HepG2 (cell line): ENCODE measurements around the gene CCSER1. TPM values are rescaled to one million over a fixed set of nuclear protein-coding genes. Genes with fewer than 3 reads are reported as not detected.

Experiments
- ATAC-seq: fragments of 200-7000 bp; cut with Tn5 transposase; 3 replicates; pipeline ENCODE4 v1.9.1; 2020; ENCODE audit warnings: mild to moderate bottlenecking, moderate library complexity
- BruUV-seq: library from RNA; stranded (reverse); fragments of 400-500 nt; replicated peaks from 2 replicates; lab custom pipeline; 2021; lab: Mats Ljungman, UMichigan
- CTCF ChIA-PET: fragments of 300-600 bp; formaldehyde crosslinking; extraction: SDS; loops from one replicate; lab custom pipeline; 2021; ENCODE audit warnings: low total read pairs, inconsistent platforms, low intra/inter-chr PET ratio; lab: Yijun Ruan, JAX
- POLR2A ChIA-PET: fragments of 350-600 bp; sonication (Branson Sonifier 250); formaldehyde crosslinking; loops from one replicate; lab custom pipeline; 2020; ENCODE audit warnings: antibody characterized with exemption, inconsistent platforms; lab: Yijun Ruan, JAX
- DNase-seq: peaks from one replicate; pipeline ENCODE4 v3.0.0-alpha.2; 2015; ENCODE audit warnings: low spot score
- FAIRE-seq: peaks from 3 replicates; lab custom pipeline; 2011; peaks lifted over from hg19 to GRCh38; lab: Jason Lieb, UNC
- H2AFZ ChIP-seq: one replicate; pipeline ENCODE4 v1.6.1; 2011; ENCODE audit warnings: low read length, inconsistent platforms
- H3K27ac ChIP-seq: fragments of 300-600 bp; 3 replicates; pipeline ENCODE4 v1.8.0; 2011; ENCODE audit warnings: mixed run types, mild to moderate bottlenecking, mixed read lengths, low read length, inconsistent platforms; ENCODE audit not compliant: insufficient read depth; ENCODE audit errors: extremely low read length
- H3K27me3 ChIP-seq, 2 experiments: fragments of 200-600 bp in 1 of 2; 2 replicates in 1 of 2; 3 replicates in 1 of 2; pipeline versions ENCODE4 v1.6.0 to v1.8.0; 2011; ENCODE audit warnings: low read length in 2 of 2, mild to moderate bottlenecking in 2 of 2, moderate library complexity in 2 of 2, inconsistent platforms in 1 of 2; ENCODE audit not compliant: insufficient read depth in 2 of 2, control insufficient read depth in 1 of 2
- H3K36me3 ChIP-seq, 2 experiments: fragments of 200-600 bp in 1 of 2; replicated peaks in 1 of 2; 2 replicates in 1 of 2; 3 replicates in 1 of 2; pipeline versions ENCODE4 v1.5.1 to v1.8.0; 2011; ENCODE audit warnings: low read length in 2 of 2, inconsistent platforms in 1 of 2; ENCODE audit not compliant: insufficient read depth in 2 of 2, control insufficient read depth in 1 of 2
- H3K4me1 ChIP-seq: 2 replicates; pipeline ENCODE4 v1.5.1; 2012; ENCODE audit warnings: low read length, inconsistent platforms; ENCODE audit not compliant: insufficient read depth
- H3K4me2 ChIP-seq: 2 replicates; pipeline ENCODE4 v1.6.0; 2011; ENCODE audit warnings: low read depth, low read length, inconsistent platforms
- H3K4me3 ChIP-seq, 3 experiments: fragments of 200-600 bp in 1 of 3; sonication (generic), shearing (Covaris generic) in 1 of 3; replicated peaks in 1 of 3; 2 replicates each; pipeline ENCODE4 v1.5.1; 2011 to 2016; ENCODE audit warnings: low read length in 3 of 3, inconsistent platforms in 2 of 3, low read depth in 2 of 3, mild to moderate bottlenecking in 2 of 3, control low read depth in 1 of 3, mixed read lengths in 1 of 3; ENCODE audit not compliant: insufficient read depth in 1 of 3
- H3K79me2 ChIP-seq: one replicate; pipeline ENCODE4 v1.6.1; 2011; ENCODE audit warnings: low read length, inconsistent platforms; ENCODE audit not compliant: insufficient read depth
- H3K9ac ChIP-seq: 2 replicates; pipeline ENCODE4 v1.6.0; 2011; ENCODE audit warnings: mild to moderate bottlenecking, low read depth, low read length, inconsistent platforms; ENCODE audit not compliant: insufficient read depth
- H3K9me3 ChIP-seq: 2 replicates; pipeline ENCODE4 v1.5.1; 2012; ENCODE audit warnings: mild to moderate bottlenecking, low read length
- H4K20me1 ChIP-seq: 2 replicates; pipeline ENCODE4 v1.6.0; 2011; ENCODE audit warnings: inconsistent platforms, mild to moderate bottlenecking, low read length, moderate library complexity; ENCODE audit not compliant: insufficient read depth
- BRD4 ChIP-seq: sonication (generic); formaldehyde crosslinking; IDR thresholded peaks from 2 replicates; pipeline ENCODE4 v1.4.0; 2020; ENCODE audit warnings: missing genetic modification reagents
- CAMTA2 ChIP-seq: sonication (generic); formaldehyde crosslinking; IDR thresholded peaks from 2 replicates; pipeline ENCODE4 v1.4.0; 2020; ENCODE audit warnings: mild to moderate bottlenecking, missing genetic modification reagents, borderline replicate concordance
- CERS6 ChIP-seq: sonication (generic); formaldehyde crosslinking; IDR thresholded peaks from 2 replicates; pipeline ENCODE4 v1.5.0; 2020; ENCODE audit warnings: missing genetic modification reagents
- FUBP1 ChIP-seq: sonication (generic); formaldehyde crosslinking; IDR thresholded peaks from 2 replicates; pipeline ENCODE4 v1.5.1; 2020; ENCODE audit warnings: missing genetic modification reagents, mild to moderate bottlenecking, borderline replicate concordance
- GATAD1 ChIP-seq: IDR thresholded peaks from 2 replicates; pipeline ENCODE4 v1.6.1; 2016; ENCODE audit warnings: missing genetic modification reagents, missing compliant biosample characterization
- HDAC6 ChIP-seq: fragments of 200-600 bp; sonication (generic); IDR thresholded peaks from 2 replicates; pipeline ENCODE4 v1.7.0; 2017; ENCODE audit warnings: mild to moderate bottlenecking, antibody characterized with exemption, low read length, low read depth
- MXD3 ChIP-seq: IDR thresholded peaks from 2 replicates; pipeline ENCODE4 v1.6.1; 2016; ENCODE audit warnings: mild to moderate bottlenecking, missing biosample characterization, missing genetic modification reagents
- MXI1 ChIP-seq: IDR thresholded peaks from 3 replicates; pipeline ENCODE4 v1.6.1; 2012; ENCODE audit warnings: low read depth, low read length, inconsistent platforms, borderline replicate concordance
- NFIC ChIP-seq: IDR thresholded peaks from 2 replicates; pipeline ENCODE4 v1.6.1; 2012; ENCODE audit warnings: mild to moderate bottlenecking, low read length, inconsistent platforms
- RAD21 ChIP-seq: fragments of 450-650 bp; formaldehyde crosslinking; IDR thresholded peaks from 2 replicates; pipeline ENCODE4 v1.5.0; 2020; ENCODE audit warnings: mild to moderate bottlenecking
- RCOR2 ChIP-seq: IDR thresholded peaks from 2 replicates; pipeline ENCODE4 v1.6.1; 2016; ENCODE audit warnings: missing biosample characterization, missing genetic modification reagents
- RNF2 ChIP-seq: fragments of 450-650 bp; conservative IDR thresholded peaks from 2 replicates; pipeline ENCODE4 v1.6.1; 2016; ENCODE audit warnings: low read depth
- ZNF10 ChIP-seq: sonication (generic); formaldehyde crosslinking; IDR thresholded peaks from 2 replicates; pipeline ENCODE4 v1.4.0; 2020; ENCODE audit warnings: mild to moderate bottlenecking, low read depth, missing genetic modification reagents, borderline replicate concordance
- ZNF24 ChIP-seq: fragments of 450-650 bp; IDR thresholded peaks from 2 replicates; pipeline ENCODE4 v1.6.1; 2017; ENCODE audit warnings: antibody characterized with exemption, mild to moderate bottlenecking
- ZNF256 ChIP-seq: sonication (generic); formaldehyde crosslinking; conservative IDR thresholded peaks from 2 replicates; pipeline ENCODE4 v1.4.0; 2020; ENCODE audit warnings: missing genetic modification reagents
- ZNF280D ChIP-seq: sonication (generic); formaldehyde crosslinking; IDR thresholded peaks from 2 replicates; pipeline ENCODE4 v1.5.1; 2020; ENCODE audit warnings: mild to moderate bottlenecking, missing genetic modification reagents
- ZNF576 ChIP-seq: sonication (generic); formaldehyde crosslinking; IDR thresholded peaks from 2 replicates; pipeline ENCODE4 v1.4.0; 2020; ENCODE audit warnings: mild to moderate bottlenecking, missing genetic modification reagents
- ZNF737 ChIP-seq: sonication (generic); formaldehyde crosslinking; IDR thresholded peaks from 2 replicates; pipeline ENCODE4 v1.5.0; 2020; ENCODE audit warnings: missing genetic modification reagents, mild to moderate bottlenecking, borderline replicate concordance
- ZSCAN20 ChIP-seq: sonication (generic); formaldehyde crosslinking; IDR thresholded peaks from 2 replicates; pipeline ENCODE4 v1.4.0; 2020; ENCODE audit warnings: missing genetic modification reagents, mild to moderate bottlenecking, borderline replicate concordance
- WGBS: methylation state at CpG from one replicate; pipeline ENCODE4 v1.1.6; 2017; ENCODE audit warnings: low lambda C conversion rate; 5-methylcytosine and 5-hydroxymethylcytosine counted together
- in situ Hi-C: cut with HindIII; loops from 2 replicates; pipeline ENCODE4 v1.10.0; 2017; ENCODE audit warnings: low pct_unique_long_range_greater_than_20kb; ENCODE audit not compliant: extremely low pct_ligation_motif_present
- intact Hi-C: fragments of 100-400 bp; cut with micrococcal nuclease; formaldehyde crosslinking; loops from one replicate; pipeline ENCODE4 v1.10.0; 2022; ENCODE audit not compliant: unreplicated experiment
- polyA plus RNA-seq, 8 experiments: library from polyadenylated mRNA; depleted of rRNA in 3 of 8; stranded (reverse) in 7 of 8; unstranded in 1 of 8; fragments of >200 nt; fragmentation: Illumina TruSeq in 4 of 8; extraction: Trizol in 4 of 8; gene quantifications; 2 replicates each; pipeline versions ENCODE4 v1.2.1 to v1.2.3, GENCODE V29; 2011 to 2016; ENCODE audit warnings: low read depth in 4 of 8, missing spikeins in 1 of 8, mixed read lengths in 1 of 8; ENCODE audit not compliant: insufficient read depth in 1 of 8
- total RNA-seq, 5 experiments: library from RNA; depleted of rRNA; stranded (reverse); fragments of >200 nt; fragmentation: Illumina TruSeq; extraction: Trizol; gene quantifications; 2 replicates each; pipeline ENCODE4 v1.2.3, GENCODE V29; 2016; ENCODE audit warnings: low read depth in 1 of 5

Gene CCSER1
- total and polyA plus RNA-seq, 2 of the 13 experiments (the other 11 are each of a cell fraction or from before 2014, with no cell fraction given), result not detected

- TF ChIP-seq GATAD1 (CRISPR knock-in tag), result no peak
- no peak for TF ChIP-seq ZNF24
- TF ChIP-seq ZSCAN20 (CRISPR knock-in tag), result no peak
- no peak for TF ChIP-seq MXD3 (CRISPR knock-in tag)
- TF ChIP-seq MXI1, result no peak
- TF ChIP-seq, all 625 proteins: peak for 0
Observed at GRCh38 chr4:91513326-91513725, 1386.1 kb downstream of the CCSER1 start (continued).

- H3K4me1 ChIP-seq, result no peaks in the 10 kb centered on the region
- no peaks in the 10 kb centered on the region for H3K36me3 ChIP-seq
- no TSS peak for BruUV-seq
- DNase-seq, result no peak
- no peak for TF ChIP-seq HDAC6
- TF ChIP-seq FUBP1 (CRISPR knock-in tag), result no peak
- no peak for TF ChIP-seq ZNF256 (CRISPR knock-in tag)
- TF ChIP-seq RNF2, result no peak
- no peak for TF ChIP-seq ZNF737 (CRISPR knock-in tag)
- no peak for TF ChIP-seq CERS6 (CRISPR knock-in tag)
- no peak for TF ChIP-seq ZNF280D (CRISPR knock-in tag)
- no peak for TF ChIP-seq RAD21 (CRISPR knock-in tag)
- TF ChIP-seq RCOR2 (CRISPR knock-in tag), result no peak
- TF ChIP-seq ZNF576 (CRISPR knock-in tag), result no peak
- TF ChIP-seq ZNF10, result no peak
- TF ChIP-seq NFIC, result no peak
- TF ChIP-seq CAMTA2, result no peak
- no peak for TF ChIP-seq BRD4 (CRISPR knock-in tag)
- TF ChIP-seq, all 625 proteins: peak for 0
- no peak overlapping the region for H3K4me3 ChIP-seq
- no peaks in the 10 kb centered on the region for H4K20me1 ChIP-seq
- no peak for ATAC-seq
- no peak overlapping the region for H2AFZ ChIP-seq
- no peak overlapping the region for H3K27ac ChIP-seq
- peaks cover 45% of the 10 kb centered on the region for H3K9me3 ChIP-seq
- no peaks in the 10 kb centered on the region; a peak in 1 of 5 replicates for H3K27me3 ChIP-seq
- intact Hi-C loops, result no loop called here
- H3K9ac ChIP-seq, result no peak overlapping the region
- no peaks in the 10 kb centered on the region for H3K79me2 ChIP-seq
- CTCF ChIA-PET, result no interaction called here
- in situ Hi-C loops, result no loop called here
- H3K4me2 ChIP-seq, result no peak overlapping the region
- POLR2A ChIA-PET, result no interaction called here
- WGBS, result 0% methylated on average over 1 of the region's 6 CpGs
- no peak for FAIRE-seq
Observed at GRCh38 chr4:91519155-91519554, 1392.0 kb downstream of the CCSER1 start.
